Femur (tissue), 1 donor: ENCODE results near the gene TAF12.
A peak's percentile ranks its signal among the peaks of the same experiment; 100 is the strongest.
"Not testable (repeated sequence)": the region's sequence is repeated elsewhere in the genome, so short reads cannot be mapped to it uniquely, and the experiment has no call there.

Source experiments
- DNase-seq: peaks from one replicate; pipeline ENCODE4 v3.0.0-alpha.2; 2017

The TAF12 gene

GRCh38 chr1:28642847-28643635, at the start of gene TAF12:
TSS of gene TAF12 (minus strand) at chr1:28643067. CDS start at chr1:28622081, 20,986 bp downstream.
- peak; percentile 97 for DNase-seq

- not testable (repeated sequence) for DNase-seq
Measured at GRCh38 chr1:28691627-28692026, 48.8 kb upstream of the TAF12 start.

- no peak for DNase-seq
Measured at GRCh38 chr1:28684937-28685336, 42.1 kb upstream of the TAF12 start.

GRCh38 chr1:28682840-28683239, 40.0 kb upstream of the TAF12 start:
- DNase-seq: no peak

GRCh38 chr1:28680151-28680550, 37.3 kb upstream of the TAF12 start:
- DNase-seq: no peak

GRCh38 chr1:28675924-28676257, 33.0 kb upstream of the TAF12 start:
- DNase-seq: no peak

GRCh38 chr1:28672971-28673370, 30.1 kb upstream of the TAF12 start:
- not testable (repeated sequence) for DNase-seq

- no peak for DNase-seq
Measured at GRCh38 chr1:28671254-28671780, 28.4 kb upstream of the TAF12 start.

- DNase-seq: peak; percentile 72
Measured at GRCh38 chr1:28668956-28669723, 26.3 kb upstream of the TAF12 start.

GRCh38 chr1:28668191-28668955, 25.5 kb upstream of the TAF12 start, which contains the start of gene GMEB1:
TSS of gene GMEB1 (plus strand) at chr1:28668784. CDS start at chr1:28683613, 14,829 bp downstream.
- peak; percentile 92 for DNase-seq

- DNase-seq: no peak
Measured at GRCh38 chr1:28666806-28667205, 23.9 kb upstream of the TAF12 start.

GRCh38 chr1:28663871-28664470, 21.1 kb upstream of the TAF12 start:
- DNase-seq: no peak

GRCh38 chr1:28656335-28656734, 13.5 kb upstream of the TAF12 start:
- DNase-seq: no peak

GRCh38 chr1:28655448-28656311, 12.8 kb upstream of the TAF12 start:
- DNase-seq: not testable (repeated sequence)

GRCh38 chr1:28653870-28654269, 11.0 kb upstream of the TAF12 start:
- DNase-seq: not testable (repeated sequence)

GRCh38 chr1:28653063-28653462, 10.2 kb upstream of the TAF12 start:
- not testable (repeated sequence) for DNase-seq

GRCh38 chr1:28648474-28649198, 5.8 kb upstream of the TAF12 start, which contains the start of gene RNU11:
TSS of gene RNU11 (plus strand) at chr1:28648600.
- DNase-seq: peak; percentile 94

GRCh38 chr1:28648008-28648473, 5.2 kb upstream of the TAF12 start:
- DNase-seq: peak; percentile 96

- no peak for DNase-seq
Measured at GRCh38 chr1:28646040-28646439, 3.2 kb upstream of the TAF12 start.

- not testable (repeated sequence) for DNase-seq
Measured at GRCh38 chr1:28645406-28645805, 2.5 kb upstream of the TAF12 start.

- no peak for DNase-seq
Measured at GRCh38 chr1:28644494-28644893, 1.6 kb upstream of the TAF12 start.
